ENCODE data around the gene NCAPG2. TPM values are rescaled to one million over a fixed set of nuclear protein-coding genes. Genes with fewer than 3 reads are reported as not detected.

Gene NCAPG2
- total RNA-seq, 1 donor from 2014 or later, result 7.5 TPM

Other genes with a start within 250 kb of the NCAPG2 start
- gene PTPRN2, start 117.0 kb downstream of the NCAPG2 start, total RNA-seq, result 11.9 TPM
- 62.6 TPM for gene ESYT2, start 124.7 kb upstream of the NCAPG2 start, total RNA-seq
- gene DYNC2I1, start 151.8 kb upstream of the NCAPG2 start, total RNA-seq, result 21.6 TPM

Data from mucosa of gallbladder (tissue), 1 donor.